ENCODE measurements around the gene OBSCN.

The OBSCN gene

GRCh38 chr1:228259951-228260350 lies 52.1 kb downstream of the OBSCN start:
- no peak for TF ChIP-seq CTCF (conservative IDR thresholded peaks at IDR 0.05)

GRCh38 chr1:228261706-228262105 lies 53.9 kb downstream of the OBSCN start:
- no peak for TF ChIP-seq CTCF (conservative IDR thresholded peaks at IDR 0.05)
- H3K27ac ChIP-seq: no peak overlapping the region

More at GRCh38 chr1:228259951-228260350, 52.1 kb downstream of the OBSCN start:
- H3K27ac ChIP-seq: no peak overlapping the region

GRCh38 chr1:228262475-228262874 lies 54.6 kb downstream of the OBSCN start:
- no peak overlapping the region for H3K27ac ChIP-seq
- no peak for TF ChIP-seq CTCF (conservative IDR thresholded peaks at IDR 0.05)

DNA sequence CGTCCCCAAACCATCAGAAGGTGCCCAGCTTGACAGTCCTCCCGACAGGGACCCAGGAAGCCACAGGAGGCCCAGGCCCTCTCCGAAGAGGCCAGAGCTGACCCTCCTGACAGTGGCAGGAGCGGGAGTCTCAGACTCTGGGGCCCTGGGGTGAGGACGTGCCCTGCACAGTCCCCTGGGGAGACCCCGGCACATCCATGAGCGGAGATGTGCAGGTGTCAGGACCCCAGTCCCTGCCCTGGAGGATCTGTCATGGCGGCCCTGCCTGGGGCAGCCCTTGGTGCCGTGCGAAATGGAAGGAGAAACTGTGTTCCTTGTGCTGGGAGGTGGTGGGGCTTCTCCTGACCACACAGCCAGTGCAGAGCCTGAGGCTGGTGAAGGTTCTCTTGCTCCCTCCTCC lies 55.8 kb downstream of the OBSCN start:
- no peak for TF ChIP-seq CTCF (conservative IDR thresholded peaks at IDR 0.05)
- H3K27ac ChIP-seq: no peak overlapping the region

DNA sequence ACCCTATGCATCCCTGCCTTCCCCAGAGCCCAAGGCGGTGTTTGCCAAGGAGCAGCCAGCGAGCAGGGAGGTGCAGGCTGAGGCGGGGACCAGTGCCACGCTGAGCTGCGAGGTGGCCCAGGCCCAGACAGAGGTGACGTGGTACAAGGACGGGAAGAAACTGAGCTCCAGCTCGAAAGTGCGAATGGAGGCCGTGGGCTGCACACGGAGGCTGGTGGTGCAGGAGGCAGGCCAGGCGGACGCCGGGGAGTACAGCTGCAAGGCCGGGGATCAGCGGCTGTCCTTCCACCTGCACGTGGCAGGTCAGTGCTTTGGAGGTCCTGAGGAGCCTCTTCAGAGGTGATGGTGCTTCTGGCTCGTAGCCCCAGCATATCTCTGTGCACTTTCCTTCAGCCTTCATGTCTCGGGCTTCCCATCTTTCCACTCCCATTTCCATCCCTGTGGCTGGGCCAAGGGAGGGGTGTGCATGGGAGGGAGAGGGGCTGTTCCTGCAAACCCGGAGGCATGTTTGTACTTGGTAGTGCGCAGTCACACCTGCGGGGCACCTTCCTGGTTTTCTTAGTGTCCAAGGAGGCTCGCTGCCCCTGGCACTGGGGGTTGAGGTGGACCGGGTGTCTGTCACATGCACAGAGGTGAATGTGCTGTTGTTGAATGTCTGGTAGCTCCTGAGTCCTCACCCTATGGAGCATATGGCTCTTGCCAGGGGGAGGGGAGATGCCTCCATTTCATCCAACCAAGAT lies 56.4 kb downstream of the OBSCN start:
- no peak overlapping the region for H3K27ac ChIP-seq
- TF ChIP-seq CTCF (conservative IDR thresholded peaks at IDR 0.05): no peak

DNA sequence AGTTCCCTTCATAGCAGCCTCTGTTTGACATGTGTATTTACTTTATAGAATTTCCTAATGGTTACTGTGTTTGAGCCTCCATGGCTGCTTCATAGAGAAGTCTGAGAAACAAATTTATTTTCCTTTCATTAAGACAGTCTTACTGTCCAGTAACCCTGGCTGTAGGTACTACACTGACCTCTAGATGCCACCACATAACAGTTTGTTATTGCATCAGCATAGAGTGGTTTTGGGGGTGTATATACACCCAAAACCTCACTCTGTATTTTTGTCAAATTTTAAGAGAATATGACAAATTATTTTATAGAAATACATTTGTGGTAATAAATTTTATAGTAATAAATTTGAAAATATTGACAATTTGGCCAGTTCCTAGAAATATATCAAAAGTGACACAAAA lies 57.3 kb downstream of the OBSCN start:
- TF ChIP-seq CTCF (conservative IDR thresholded peaks at IDR 0.05): no peak
- no peak overlapping the region for H3K27ac ChIP-seq

GRCh38 chr1:228267962-228268880 lies 60.4 kb downstream of the OBSCN start:
- no peak for TF ChIP-seq CTCF (conservative IDR thresholded peaks at IDR 0.05)
- no peak overlapping the region for H3K27ac ChIP-seq

Data from VCaP (cell line).